ENCODE data around the gene COL4A1.

DNA sequence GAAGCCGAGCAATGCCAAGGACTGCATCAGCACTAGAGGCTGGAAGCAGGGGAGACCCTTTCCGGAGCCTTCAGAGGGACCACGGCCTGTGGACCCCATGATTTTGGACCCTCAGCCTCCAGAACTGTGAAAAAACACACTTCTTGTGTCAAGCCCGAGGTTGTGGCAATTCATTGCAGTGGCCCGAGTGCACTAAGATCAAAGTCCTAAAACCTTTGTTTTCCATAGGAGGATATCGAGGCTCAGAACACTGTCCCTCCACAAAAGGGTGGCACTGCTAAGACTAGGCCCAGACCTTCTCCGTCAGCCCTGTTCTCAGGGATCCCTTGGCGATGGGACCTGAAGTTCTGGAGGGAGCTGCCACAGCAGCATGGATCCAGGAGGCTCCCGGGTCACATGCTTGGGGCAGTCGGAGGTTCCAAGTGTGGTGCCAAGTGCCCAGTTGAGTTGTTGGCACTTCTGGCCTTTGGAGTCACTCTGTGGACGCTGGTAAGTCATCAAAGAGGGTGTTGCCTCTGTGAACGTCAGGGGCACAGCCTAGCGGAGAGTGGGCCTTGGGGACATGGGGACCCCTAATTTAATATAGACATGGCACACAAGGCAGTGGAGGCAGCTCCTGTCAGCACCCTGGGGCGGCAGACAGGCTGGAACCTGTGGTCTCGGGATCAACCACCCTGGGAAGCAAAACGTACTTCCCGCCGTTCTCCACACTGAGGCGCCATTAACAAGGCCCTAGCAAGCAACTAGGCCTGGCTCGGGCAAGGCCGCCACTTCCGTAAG, 199.2 kb downstream of the COL4A1 start:
- no peak for TF ChIP-seq EZH2 (IDR thresholded peaks at IDR 0.05; ENCODE audit: insufficient read depth, poor library complexity, severe bottlenecking)
- TF ChIP-seq EZH2phosphoT487 (IDR thresholded peaks at IDR 0.05; ENCODE audit: insufficient read depth, low read depth): no peak

Measured in GM23248 (cell line).